NCI-H2227 treated with DMSO at 0.1 percent for 48 hours (cell line): ENCODE data around the gene IFFO2.

Source experiments
- DNase-seq: peaks from one replicate; lab custom pipeline; 2025; lab: John Stamatoyannopoulos, UW

The IFFO2 gene

DNA sequence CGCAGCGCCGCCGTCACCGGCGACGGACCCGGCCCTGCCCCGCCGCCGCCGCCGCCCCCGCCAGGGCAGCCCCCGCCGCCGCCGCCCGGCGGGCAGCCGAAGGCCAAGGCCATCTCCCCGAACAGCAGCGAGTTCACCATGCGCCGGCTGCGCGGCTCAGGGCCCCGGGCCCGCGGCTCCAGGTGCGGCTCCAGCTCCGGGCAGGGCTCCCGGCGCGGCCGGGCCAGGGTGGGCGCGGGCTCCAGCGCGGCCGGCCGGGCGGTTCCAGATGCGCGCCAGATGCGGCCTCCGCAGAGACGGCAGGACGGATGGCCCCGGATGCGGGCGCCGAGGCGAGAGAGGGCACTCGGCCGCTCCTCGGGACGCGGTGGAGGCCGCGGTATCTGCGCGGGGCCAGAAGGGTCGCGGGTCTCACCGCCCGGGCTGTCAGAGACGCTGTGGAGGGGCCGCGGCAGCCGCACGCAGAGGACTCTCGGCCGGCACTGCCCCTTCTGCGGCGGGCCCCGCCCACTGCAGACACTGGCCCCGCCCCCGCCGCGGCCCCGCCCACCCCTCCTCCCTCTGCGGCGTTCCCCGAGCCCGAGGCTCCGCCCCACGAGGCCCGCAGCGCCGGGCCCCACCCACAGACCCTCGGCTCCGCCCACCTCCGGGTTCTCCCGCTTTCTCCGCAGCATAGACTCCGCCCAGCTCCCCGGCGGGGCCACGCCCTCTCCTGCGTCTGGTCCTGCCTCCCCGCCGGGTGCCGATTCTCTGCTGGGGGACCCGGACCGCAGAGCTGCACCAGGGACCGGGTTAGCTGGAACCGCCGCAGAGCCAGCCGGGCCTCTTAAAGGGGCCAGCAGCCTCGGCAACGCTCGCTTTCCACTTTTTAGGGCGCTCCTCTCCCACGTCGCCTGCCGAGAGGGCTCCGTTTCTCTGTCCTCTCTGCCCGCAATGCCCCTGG, at the start of gene IFFO2:
TSS of gene IFFO2 (minus strand) at position 484 of the 943 bp plus-strand sequence. CDS start at position 140, 344 bp downstream.
- peak; percentile 95 for DNase-seq

DNA sequence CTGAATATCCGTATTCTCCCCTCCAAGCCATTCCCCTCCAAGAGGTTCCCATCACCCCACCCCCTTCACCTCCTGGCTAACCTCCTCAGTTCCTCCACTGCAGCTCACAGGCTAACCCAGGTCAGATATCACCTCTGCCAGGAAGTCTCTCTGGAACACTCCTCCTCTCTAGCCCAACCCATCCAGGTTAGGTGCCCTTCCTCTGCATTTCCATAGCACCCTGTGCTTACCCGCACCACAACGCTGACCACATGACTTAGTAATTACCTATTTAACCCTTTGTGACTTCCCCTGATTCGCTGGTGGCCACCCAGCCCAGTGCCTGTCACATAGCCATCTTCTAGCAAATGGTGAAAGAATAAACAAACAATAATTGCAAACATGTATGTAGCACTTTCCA, 49.5 kb upstream of the IFFO2 start:
- DNase-seq = no peak

DNA sequence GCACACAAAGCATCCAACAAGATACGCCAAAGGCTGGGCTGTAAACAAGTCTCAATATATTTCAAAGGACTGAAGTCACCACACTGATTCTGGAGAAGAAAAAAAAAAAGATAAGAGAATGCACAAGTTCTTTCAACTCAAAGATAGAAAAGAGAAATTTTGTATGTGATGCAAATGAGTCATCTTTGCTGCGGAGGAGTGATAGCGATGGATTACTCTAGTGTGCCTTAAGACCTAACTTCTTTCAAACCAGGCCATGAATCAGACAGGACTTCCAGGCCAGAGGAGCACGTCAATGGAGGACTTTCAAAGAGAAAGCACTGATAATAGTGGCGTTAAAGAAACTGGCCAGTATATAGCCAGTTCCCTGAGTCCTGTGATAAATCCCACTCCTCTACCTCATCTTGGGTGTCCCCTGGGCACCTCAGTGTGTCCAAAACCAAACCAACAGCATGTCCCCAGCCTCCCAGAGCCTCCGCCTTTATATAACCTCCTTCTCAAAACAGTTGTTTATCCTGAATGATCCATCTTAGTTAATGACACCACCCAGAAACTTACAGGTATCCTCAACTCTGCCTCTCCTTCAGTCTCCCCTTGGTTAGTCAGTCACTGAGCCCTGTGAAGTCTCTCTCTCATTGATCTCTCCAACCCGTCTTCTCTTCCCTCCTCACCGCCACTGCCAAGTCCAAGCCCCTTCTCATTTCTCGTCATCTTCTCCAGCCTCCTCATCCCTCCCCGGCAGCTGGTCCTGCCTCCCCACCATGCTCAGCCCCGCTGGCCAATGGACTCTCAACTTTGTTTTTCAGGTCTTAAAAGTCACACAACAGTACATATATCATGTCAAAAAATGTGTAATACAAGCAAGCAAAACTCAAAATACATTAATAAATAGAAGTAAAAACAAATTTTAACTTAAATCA, 47.2 kb upstream of the IFFO2 start:
- DNase-seq = no peak

DNA sequence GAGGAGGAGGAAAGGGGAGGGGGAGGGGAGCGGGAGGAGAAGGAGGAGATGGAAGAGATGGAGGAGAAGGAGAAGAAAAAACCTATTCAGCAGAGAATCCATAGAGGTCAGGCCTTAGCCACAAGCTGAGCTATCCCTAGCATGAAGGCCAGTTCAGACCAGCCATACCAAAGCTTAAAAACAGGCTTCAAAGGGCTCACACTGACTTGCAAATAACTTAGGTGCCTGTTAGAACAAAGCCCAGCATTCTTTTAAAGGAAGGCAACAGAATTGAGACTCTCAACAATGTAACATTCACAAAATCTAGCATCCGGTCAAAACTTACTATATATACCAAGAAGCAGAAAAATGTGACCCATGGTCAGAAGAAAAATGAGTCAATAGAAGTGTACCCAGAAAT, 43.6 kb upstream of the IFFO2 start:
- no peak for DNase-seq

DNA sequence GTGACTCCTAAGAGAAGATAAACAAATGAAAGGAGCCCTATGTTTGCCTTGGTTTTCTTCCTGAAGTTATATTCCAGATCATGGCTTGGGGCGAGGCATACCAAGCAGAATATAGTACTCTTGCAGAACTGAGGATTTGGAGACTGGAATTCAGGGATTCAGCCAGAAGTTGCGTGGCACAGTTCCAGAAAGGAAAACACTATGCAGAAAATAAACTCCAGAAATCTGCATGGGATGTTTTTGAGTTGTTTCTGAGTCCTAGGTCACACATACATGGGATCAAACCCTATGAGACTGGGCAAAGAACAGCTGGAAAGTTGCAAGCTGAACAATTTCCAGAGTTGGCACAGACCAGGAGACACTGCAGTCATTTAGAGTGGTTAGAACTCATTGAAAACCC, 42.9 kb upstream of the IFFO2 start:
- no peak for DNase-seq

DNA sequence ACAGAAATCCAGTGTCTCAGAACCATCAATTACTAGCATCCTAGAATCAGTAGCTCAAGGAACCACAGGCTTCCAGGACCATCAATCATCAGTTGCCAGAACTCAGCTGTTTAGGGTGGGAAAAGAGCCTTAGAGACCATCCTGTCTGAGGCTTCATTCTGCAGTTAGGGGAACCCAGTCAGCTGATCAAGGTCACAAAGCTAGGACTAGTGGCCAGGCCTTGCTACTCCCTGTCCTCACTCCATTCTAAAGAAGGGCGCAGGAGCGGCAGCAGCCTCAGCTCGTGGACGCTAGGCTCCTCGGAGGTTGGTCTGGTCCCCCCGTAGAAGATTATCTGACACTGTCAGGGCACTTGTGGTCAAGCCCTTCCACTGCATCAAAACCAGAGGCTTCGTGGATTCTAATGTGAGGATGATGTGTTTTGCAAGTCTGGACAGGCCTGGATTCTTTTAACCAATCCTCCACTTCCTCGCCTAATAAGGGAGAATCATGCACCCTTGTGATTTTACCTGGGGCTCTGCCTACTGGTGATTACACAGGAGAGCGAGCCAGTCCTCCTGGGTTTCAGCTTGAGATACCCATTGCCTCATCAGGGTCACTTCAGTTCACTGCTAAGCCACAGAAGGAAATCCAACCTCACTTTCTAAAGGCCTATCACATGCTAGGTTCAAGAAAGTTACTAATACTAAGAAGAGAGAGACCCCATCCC, 41.7 kb upstream of the IFFO2 start:
- DNase-seq = no peak

DNA sequence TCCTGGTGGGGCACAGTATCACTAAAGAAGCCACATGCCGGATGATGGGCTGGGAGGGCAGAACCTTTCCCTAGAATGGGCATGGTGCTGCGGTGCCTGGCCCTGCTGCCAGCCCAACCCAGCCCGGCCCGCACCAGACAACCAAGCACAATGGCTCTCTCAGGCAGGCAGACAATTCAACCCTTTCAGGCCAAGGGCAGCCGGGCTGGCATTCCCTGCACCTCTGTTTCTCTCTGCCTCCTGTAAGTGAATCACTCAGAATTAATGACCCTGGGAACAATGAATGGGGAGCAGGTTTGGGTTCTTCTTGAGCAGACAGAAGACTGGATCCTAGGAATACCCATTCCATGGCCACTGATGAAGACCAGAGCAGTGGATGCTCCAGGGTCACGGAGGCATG, 41.0 kb upstream of the IFFO2 start:
- DNase-seq = no peak

DNA sequence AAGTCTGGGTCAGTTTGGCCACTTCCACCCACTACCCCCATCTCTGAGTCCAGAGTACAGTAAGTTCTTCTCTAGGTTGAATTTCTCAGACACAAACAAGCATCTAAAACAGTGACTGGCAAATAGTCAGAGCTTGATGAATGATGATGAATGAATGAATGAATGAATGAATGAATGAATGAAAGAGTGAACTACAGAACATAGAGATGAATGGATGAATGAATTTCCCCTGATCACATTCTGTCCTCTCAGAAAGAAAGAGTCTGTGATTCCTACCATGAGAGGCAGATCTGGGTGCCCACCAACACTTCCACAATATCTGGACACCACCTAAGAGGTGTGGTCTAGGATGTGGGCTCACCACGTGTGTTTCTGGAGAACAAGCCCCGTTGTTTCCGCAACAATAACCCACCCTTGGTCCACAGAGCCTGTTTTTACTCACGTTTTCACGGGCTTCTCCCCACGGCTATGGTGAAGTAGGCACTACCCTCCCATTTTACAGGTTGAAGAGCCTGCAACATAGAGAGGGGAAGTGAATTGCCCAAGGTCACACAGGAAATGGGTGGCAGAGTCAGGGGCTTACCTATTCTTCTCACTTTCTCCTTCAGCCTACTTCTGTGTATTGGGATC, 40.2 kb upstream of the IFFO2 start:
- no peak for DNase-seq

DNA sequence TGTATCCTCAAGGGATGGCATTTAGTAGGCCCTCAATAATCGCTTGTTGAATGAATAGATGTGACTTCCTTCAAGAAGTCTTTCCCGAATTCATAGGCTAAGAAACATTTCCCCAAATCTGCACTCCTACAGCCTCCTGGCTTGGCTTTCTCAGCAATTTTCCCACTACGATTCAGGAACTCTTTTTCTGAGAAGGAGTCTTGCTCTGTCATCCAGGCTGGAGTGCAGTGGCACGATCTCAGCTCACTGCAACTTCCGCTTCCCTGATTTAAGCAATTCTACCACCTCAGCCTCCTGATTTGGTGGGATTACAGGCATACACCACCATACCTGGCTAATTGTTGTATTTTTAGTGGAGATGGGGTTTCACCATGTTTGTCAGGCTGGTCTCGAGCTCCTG, 37.9 kb upstream of the IFFO2 start:
- no peak for DNase-seq

DNA sequence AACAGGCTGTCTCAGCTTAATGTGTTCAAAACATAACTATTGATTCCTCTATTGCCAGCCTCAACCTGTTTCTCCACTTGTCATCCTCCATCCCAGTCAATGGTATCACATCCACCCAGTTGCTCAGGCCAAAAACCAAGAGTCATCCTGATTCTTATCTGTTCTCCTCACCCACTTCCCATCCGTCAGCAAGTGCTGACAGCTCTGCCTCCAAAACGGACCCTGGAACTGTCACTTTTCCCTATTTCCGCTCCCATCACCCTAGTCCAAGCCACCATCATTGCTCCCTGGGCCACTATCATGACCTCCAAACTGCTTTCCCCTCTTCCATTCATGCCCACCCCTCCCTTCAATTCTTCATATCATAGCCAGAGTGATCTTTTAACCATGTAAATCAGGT, 36.2 kb upstream of the IFFO2 start:
- no peak for DNase-seq

DNA sequence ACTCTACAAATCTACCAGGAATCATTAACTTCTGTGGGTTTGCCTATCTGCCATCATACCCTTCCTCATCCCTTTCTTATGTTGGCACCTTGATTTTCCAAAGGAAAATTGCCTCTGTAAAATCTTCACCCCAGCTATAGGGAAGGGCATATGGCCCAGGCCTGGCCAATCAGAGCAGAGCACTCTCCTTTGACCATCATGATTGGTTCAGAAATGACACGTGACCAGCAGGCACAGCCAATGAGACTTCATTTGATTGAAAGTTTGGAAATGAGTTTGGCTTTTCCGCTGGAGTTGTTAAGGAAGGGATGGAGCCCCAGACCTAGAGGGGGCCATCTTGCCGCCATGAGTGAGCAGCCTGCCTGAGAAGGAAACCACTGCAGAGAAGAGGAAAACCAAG, 35.1 kb upstream of the IFFO2 start:
- DNase-seq = no peak

DNA sequence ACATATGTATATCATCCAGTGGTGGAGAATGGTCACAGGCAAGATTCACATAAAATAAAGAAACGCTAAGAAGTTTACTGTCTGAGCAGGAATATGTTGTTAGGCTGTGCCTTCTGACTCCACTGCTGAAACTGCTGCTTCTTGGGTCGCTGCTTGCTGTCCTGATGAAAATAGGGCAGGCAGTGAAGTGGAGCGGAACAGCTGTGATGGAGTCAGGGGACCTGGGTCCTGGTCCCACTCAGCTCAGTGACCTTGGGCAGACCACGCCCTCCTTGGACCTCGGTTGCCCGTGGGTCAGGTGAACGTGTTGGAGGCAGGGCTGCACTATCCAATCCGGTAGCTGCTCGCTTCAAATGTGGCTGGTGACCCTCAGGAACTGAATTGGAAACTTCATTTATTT, 33.4 kb upstream of the IFFO2 start:
- no peak for DNase-seq

DNA sequence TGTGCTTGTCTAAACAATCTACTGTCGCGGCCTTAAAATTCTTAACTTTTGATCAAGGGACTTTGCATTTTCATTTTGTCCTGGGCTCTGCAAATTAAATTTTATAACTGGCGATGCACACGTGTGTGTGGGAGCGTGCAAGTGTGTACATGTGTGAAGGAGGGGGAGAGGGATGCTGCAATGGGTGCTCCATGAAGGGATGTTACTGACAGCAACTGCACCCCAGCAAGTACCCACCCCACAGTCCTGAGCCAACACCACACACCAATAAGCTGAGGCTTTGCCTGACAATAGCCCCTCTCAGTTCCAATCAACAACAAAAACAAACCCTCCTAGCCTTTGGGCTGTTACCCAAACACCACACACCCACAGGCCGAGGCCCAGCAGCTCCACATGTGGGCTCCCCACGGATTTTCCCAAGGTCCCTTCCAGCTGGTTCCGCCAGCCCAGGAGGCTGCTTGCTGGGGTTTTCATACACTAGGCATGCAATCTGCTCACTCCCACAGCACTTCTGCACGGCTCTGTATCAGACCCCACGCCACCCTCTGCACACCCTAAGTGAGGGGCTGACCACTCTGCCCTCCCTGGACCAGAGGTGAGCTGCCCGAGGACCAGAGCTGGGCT, 32.8 kb upstream of the IFFO2 start:
- DNase-seq = no peak

DNA sequence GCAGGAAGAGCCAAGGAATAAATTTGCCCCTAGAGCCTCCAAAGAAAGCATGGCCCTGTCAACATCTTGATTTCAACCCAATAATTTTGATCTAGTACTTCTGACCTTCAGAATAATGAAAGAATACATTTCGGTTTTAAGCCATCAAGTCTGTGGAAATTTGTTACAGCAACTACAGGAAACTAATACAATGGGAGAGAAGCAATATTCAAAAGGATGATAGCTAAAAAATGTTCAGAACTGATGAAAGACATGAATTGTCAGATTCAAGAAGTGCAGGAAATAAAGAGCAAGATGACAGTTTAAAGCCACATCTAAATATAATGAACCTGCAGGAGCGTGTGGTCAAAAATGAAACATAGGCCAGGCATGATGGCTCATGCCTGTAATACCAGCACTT, 24.8 kb upstream of the IFFO2 start:
- DNase-seq = no peak

DNA sequence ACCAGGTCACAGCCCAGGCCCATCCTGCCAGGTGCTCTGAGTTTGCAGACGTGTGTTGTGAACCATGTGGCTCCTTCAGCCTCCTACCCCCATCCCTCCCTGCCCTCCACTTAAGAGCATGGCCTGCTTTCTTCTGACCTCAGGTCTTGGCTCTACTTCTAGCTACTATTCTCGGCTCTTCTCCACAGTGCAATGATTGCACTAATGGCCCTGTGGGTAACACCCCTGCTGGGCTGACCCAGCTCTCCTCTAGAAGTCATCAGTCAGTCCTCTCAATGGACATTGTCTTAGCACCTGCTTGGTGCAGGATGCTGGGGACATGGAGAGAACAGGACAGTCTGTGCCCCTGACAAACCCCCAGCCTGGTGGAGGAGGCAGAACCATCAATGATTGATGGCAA, 22.2 kb upstream of the IFFO2 start:
- DNase-seq = no peak

DNA sequence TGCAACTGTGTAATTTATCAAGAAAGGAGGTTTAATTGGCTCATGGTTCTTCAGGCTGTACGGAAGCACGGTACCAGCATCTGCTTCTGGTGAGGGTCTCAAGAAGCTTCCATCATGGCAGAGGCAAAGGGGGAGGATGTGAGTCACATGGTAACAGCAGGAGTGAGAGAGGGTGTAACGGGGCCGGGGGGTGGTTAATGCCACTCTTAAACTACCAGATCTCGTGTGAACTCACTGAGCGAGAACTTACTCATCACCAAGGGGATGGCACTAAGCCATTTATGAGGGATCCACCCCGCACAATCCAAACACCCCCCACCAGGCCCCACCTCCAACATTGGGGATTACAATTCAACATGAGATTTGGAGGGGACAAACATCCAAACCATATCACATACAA, 21.0 kb upstream of the IFFO2 start:
- no peak for DNase-seq

DNA sequence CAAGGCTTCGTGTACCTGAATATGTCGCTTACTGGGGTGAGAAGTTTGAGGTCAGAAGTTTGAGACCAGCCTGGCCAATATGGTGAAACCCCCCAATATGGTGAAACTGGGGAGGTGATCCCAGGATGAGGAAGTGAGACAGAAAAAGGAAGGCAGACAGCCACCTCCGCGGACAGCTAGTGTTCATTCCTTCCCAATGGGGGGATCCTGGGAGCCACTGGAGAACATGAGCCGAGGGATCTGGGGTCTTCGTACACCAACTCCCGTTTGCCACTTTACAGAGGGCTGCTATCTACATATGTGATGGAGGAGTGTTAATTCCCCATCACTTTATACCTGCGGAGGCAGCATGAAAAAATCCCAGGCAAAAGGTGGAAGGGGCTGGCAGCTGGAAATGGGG, 19.6 kb upstream of the IFFO2 start:
- no peak for DNase-seq

DNA sequence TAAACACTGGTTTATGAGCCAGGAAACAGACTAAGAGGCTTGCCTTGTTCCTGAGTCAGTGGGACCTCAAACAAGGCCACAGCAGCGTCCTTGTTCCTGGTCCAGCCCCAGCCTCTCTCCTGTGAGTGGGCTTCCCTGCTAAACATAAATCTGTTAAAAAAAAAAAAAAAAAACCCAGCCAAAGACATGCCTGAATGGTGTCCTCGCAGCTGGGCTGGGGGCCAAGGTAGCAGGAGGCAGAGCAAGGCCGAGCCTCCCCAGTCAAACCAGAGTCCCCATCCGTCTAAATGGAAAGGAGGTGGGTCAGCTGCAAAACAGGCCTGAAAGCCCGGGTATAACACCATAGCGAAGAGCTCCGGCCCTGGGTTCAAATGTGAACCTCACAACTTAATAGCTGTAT, 18.1 kb upstream of the IFFO2 start:
- no peak for DNase-seq

DNA sequence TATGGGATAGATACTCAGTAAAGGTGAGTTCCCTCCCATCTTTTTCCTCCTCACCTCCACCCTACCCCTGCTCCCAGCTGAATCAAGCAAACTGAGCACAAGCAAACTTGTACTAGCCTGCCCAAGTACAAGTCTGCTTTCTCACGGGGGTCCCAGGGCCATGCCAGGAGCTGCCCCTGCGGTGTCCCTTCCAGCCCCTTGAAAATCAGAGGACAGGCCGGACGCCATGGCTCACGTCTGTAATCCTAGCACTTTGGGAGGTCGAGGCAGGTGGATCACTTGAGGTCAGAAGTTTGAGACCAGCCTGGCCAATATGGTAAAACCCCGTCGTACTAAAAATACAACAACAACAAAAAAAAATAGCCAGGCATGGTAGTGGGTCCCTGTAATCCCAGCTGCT, 17.5 kb upstream of the IFFO2 start:
- no peak for DNase-seq

DNA sequence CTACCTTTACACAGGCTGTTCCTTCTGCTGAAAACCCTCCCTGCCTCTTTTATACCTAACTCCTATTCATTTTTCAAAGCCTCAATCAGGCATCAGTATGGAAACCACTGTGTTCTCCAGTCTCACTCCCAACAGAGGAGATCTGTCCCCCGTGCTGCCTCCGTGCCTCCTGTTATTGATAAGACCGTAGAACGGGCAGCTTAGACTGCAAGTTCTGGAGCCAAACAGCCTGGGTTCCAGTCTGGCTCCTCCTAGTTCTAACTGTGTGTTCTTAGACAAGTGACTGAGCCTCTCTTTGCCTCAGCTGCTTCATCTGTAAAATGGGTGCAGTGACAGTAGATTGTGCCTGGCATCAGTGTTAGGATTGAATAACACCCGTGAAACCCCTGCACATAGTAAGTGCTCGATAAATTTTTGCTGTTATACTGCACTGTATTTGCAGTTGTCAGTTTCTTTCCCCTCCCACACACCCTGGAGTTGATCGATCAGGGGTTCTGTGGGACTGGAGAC, 17.0 kb upstream of the IFFO2 start:
- DNase-seq = no peak

DNA sequence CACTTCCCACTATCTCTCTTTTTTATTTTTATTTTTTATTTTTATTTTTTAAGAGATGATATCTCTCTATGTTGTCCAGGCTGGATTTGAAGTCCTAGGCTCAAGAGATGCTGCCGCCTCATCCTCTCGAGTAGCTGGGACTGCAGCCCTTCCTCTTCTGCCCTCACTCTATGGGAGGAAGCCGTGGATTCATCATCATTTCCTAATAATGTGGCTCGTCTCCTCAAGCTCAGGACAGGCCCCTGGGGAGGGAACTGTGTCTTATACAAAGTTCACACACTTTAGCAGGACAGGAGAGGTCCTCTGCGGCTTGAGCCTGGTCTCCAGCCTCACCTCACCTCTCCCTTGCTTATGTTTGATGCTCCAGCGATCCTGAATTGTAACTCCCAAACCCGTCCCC, 16.5 kb upstream of the IFFO2 start:
- DNase-seq = no peak
